ENCODE data around the gene PHLPP1.

Gene PHLPP1

DNA sequence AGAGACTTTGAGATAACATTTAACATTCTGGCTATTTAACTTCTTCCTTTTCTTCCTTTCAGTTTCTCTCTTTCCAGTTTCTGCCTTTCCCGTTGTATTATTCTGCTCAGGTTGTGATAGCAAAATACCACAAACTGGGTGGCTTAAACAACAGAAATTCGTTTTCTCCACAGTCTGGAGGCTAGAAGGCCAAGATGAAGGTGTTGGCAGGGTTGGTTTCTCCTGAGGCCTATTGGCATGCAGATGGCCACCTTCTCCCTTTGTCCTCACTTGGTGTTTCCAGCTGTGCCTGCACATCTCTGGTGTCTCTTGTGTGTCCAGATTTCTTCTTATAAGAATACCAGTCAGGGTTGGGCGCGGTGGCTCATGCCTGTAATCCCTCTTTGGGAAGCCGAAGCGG, 34.0 kb downstream of the PHLPP1 start:
- Mint-ChIP-seq H3K27me3 (no peaks in the 10 kb centered on the region), H3K36me3 (no peaks in the 10 kb centered on the region), H3K4me3 (no peak overlapping the region), H3K9me3 (no peaks in the 10 kb centered on the region), H3K27ac (no peak overlapping the region), H3K4me1 (peaks cover 25% of the 10 kb centered on the region)
- ATAC-seq, result no peak

DNA sequence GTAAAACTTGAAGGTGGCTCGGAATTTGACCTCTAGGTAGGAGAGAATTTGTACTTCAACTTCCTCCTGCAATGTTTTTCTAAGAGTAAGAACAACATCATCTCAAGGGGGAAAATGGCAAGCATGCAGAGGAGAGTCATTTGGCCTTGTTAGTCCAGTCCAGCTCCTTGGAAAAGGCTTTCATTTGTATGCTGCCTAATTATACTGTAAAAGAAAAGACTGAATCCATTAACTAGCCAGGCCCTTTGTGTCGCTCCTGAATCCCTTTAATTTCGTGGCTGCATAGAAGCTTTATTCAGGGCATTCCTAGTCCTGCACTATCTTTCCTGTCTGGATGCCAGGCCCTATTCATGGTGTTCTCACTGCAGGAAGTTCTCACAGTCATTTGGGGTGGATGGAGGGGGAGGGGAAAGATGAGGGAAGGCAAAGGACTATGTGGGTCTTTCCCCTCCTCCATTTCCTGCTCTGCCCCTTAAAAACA, 36.0 kb downstream of the PHLPP1 start:
- H3K27ac Mint-ChIP-seq, result no peak overlapping the region
- no peak for ATAC-seq
- H3K9me3 Mint-ChIP-seq, result no peaks in the 10 kb centered on the region
- H3K36me3 Mint-ChIP-seq, result peaks cover 6% of the 10 kb centered on the region
- H3K27me3 Mint-ChIP-seq, result no peaks in the 10 kb centered on the region
- H3K4me3 Mint-ChIP-seq, result no peak overlapping the region
- H3K4me1 Mint-ChIP-seq, result peaks cover 17% of the 10 kb centered on the region

GRCh38 chr18:62751977-62752376, 36.6 kb downstream of the PHLPP1 start:
- H3K9me3 Mint-ChIP-seq, result no peaks in the 10 kb centered on the region
- no peak for ATAC-seq
- no peak overlapping the region for H3K4me3 Mint-ChIP-seq
- peaks cover 20% of the 10 kb centered on the region for H3K4me1 Mint-ChIP-seq
- H3K36me3 Mint-ChIP-seq, result peaks cover 9% of the 10 kb centered on the region
- no peak overlapping the region for H3K27ac Mint-ChIP-seq
- H3K27me3 Mint-ChIP-seq, result no peaks in the 10 kb centered on the region

DNA sequence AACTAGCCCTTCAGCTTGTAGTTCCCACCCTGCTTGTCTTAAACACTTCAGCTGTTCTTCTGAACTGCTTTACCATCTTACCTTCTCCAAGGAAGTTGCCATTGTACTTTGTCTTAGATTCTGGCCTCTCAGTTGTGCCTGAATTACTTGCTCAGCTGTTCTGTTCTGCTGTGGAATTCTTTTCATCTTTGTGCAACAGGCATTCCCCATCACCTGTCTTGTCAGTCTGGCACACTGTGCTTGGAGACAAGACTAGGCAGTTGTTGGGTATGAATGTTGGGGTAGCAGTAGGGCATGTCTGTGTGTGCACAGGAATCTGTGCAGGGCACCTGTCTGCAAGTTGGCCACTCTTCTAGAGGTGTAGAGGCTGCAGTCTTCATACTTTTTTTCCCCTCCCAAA, 38.7 kb downstream of the PHLPP1 start:
- H3K36me3 Mint-ChIP-seq, result peaks cover 9% of the 10 kb centered on the region
- no peak overlapping the region for H3K4me3 Mint-ChIP-seq
- no peaks in the 10 kb centered on the region for H3K27me3 Mint-ChIP-seq
- H3K27ac Mint-ChIP-seq, result no peak overlapping the region
- peaks cover 24% of the 10 kb centered on the region for H3K4me1 Mint-ChIP-seq
- no peak for ATAC-seq
- no peaks in the 10 kb centered on the region for H3K9me3 Mint-ChIP-seq

- no peak for ATAC-seq
- no peak overlapping the region for H3K27ac Mint-ChIP-seq
- H3K4me3 Mint-ChIP-seq, result no peak overlapping the region
- H3K9me3 Mint-ChIP-seq, result no peaks in the 10 kb centered on the region
- H3K27me3 Mint-ChIP-seq, result no peaks in the 10 kb centered on the region
- H3K36me3 Mint-ChIP-seq, result peaks cover 14% of the 10 kb centered on the region
- peaks cover 22% of the 10 kb centered on the region for H3K4me1 Mint-ChIP-seq
Measured at GRCh38 chr18:62755454-62755853, 40.1 kb downstream of the PHLPP1 start.

DNA sequence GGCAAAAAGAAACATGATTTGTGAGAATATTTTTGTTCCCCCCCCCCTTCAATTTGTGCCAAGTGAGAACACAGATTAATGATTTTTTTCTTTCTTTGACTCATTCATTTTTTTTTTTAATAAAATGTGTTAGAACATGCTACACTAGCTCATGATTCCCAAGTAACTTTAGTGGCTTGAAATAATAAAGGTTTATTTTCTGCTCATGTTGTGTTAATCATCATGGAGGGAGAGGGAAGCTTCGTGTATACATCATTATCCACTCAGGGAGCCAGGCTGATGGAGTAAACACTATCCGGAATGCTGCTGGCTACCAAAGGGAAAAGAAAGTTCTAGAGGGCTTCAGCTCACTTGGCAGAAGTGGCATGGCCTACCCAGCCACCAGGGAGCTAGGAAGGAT, 40.6 kb downstream of the PHLPP1 start:
- Mint-ChIP-seq H3K9me3 (no peaks in the 10 kb centered on the region), H3K36me3 (peaks cover 15% of the 10 kb centered on the region), H3K4me3 (no peak overlapping the region), H3K27ac (no peak overlapping the region), H3K4me1 (peaks cover 19% of the 10 kb centered on the region), H3K27me3 (no peaks in the 10 kb centered on the region)
- no peak for ATAC-seq

GRCh38 chr18:62757399-62758010, 42.2 kb downstream of the PHLPP1 start:
- Mint-ChIP-seq H3K9me3 (no peaks in the 10 kb centered on the region), H3K27me3 (no peaks in the 10 kb centered on the region), H3K4me3 (no peak overlapping the region), H3K27ac (no peak overlapping the region), H3K36me3 (peaks cover 15% of the 10 kb centered on the region), H3K4me1 (peaks cover 14% of the 10 kb centered on the region)
- ATAC-seq, result no peak

DNA sequence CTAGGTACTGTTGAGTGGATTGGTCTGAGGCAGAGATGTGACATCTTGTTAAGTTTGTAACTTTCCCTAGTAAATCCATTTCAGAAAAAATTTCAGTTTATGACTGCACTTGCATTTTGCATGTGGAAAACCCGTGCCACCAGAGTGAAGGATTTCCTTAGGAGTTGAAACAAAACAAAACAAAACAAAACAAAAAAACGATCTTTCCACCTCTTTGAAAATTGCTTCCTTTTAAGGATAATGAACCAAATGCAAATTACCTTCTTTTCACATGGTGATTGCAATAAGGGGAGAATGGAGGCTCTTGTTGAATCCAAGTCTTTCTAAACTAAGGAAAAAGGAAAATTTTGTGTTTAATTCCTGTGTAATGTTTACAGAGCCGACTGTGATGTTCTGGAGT, 43.2 kb downstream of the PHLPP1 start:
- Mint-ChIP-seq H3K4me3 (no peak overlapping the region), H3K36me3 (peaks cover 15% of the 10 kb centered on the region), H3K4me1 (peaks cover 12% of the 10 kb centered on the region), H3K9me3 (no peaks in the 10 kb centered on the region), H3K27ac (no peak overlapping the region), H3K27me3 (no peaks in the 10 kb centered on the region)
- ATAC-seq, result no peak

DNA sequence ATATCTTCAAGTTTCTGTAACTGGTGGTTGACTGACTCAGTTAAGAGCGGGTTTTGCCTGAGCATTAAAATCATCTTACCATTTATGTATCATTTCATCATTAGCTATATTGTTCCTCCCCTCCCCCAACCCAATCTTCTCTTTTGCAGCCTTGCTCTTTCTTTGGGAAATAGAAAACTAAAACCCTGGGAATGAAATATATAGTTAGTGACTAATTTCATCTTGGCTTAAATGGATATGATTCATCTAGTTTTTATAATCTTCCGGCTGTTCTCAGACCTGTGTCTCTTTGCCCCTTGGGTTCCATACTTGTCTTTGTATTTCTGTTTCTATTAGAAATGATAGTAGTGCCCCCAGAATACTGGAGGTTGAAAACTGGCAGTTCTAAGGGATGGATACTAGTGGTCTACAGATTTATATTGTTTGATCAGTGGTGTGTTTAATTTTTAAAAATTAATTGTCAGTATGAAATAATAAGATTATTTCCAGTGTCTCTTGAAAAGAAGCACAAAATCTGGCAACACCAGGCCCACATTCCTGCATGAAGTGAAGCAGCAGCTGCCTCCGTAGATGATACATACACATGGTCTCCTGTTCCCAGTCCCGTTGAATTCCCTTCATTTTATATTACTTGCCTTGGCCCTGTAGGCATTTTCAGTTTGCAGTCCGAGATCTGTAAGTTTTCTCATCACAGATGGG, 44.5 kb downstream of the PHLPP1 start:
- H3K27ac Mint-ChIP-seq, result no peak overlapping the region
- H3K36me3 Mint-ChIP-seq, result peaks cover 15% of the 10 kb centered on the region
- peaks cover 12% of the 10 kb centered on the region for H3K4me1 Mint-ChIP-seq
- no peaks in the 10 kb centered on the region for H3K27me3 Mint-ChIP-seq
- H3K9me3 Mint-ChIP-seq, result no peaks in the 10 kb centered on the region
- H3K4me3 Mint-ChIP-seq, result no peak overlapping the region
- no peak for ATAC-seq

GRCh38 chr18:62760403-62760734, 45.0 kb downstream of the PHLPP1 start:
- Mint-ChIP-seq H3K27ac (no peak overlapping the region), H3K4me1 (peaks cover 12% of the 10 kb centered on the region), H3K4me3 (no peak overlapping the region), H3K9me3 (no peaks in the 10 kb centered on the region), H3K36me3 (peaks cover 15% of the 10 kb centered on the region), H3K27me3 (no peaks in the 10 kb centered on the region)
- no peak for ATAC-seq

DNA sequence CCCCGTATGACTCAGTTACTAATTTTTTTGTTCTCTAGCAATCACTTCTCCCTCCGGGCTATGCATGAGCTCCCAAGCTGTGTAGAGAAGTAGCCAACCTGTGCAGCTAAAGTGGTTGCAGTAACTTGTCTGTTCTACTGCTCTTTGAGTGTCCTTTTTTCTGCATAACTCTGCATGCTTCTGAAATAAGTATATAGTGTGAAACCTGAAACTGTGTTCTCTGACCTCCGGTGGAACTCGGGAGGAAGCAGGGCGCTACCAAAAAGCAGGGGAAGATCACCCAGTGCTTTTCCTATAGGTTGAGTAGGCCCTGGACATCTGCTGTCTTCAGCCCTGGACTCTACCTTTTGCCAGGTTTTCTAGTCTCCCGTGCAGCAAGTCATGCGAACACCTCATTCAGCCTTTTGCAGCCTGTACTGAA, 47.8 kb downstream of the PHLPP1 start:
- Mint-ChIP-seq H3K27me3 (no peaks in the 10 kb centered on the region), H3K27ac (no peak overlapping the region), H3K9me3 (no peaks in the 10 kb centered on the region), H3K36me3 (peaks cover 6% of the 10 kb centered on the region), H3K4me1 (peaks cover 12% of the 10 kb centered on the region), H3K4me3 (no peak overlapping the region)
- ATAC-seq, result no peak

DNA sequence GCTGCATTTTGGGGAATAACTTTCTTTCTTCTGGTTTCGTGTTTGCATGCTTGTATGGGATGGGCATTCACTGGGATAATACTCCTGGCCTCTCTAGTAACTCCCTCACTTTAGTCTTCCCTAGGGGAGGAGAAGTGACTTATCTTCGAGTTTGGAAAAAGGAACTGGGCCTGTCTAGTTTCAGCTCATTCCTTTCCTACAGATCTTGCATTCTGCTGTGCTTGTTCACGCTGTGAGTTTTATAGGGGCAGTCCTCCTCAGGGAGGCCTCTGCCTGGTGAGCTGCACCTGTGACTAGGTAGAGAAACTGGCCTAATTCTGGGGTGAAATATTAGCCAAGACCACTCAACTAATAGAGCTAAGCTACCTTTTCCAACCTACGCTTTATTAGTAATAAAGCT, 50.9 kb downstream of the PHLPP1 start:
- ATAC-seq, result no peak
- Mint-ChIP-seq H3K4me3 (no peak overlapping the region), H3K36me3 (no peaks in the 10 kb centered on the region), H3K9me3 (no peaks in the 10 kb centered on the region), H3K27me3 (no peaks in the 10 kb centered on the region), H3K4me1 (peaks cover 13% of the 10 kb centered on the region), H3K27ac (no peak overlapping the region)

GRCh38 chr18:62767321-62767720, 52.0 kb downstream of the PHLPP1 start:
- Mint-ChIP-seq H3K27me3 (no peaks in the 10 kb centered on the region), H3K4me1 (peaks cover 19% of the 10 kb centered on the region), H3K4me3 (no peak overlapping the region), H3K36me3 (no peaks in the 10 kb centered on the region), H3K27ac (no peak overlapping the region), H3K9me3 (no peaks in the 10 kb centered on the region)
- ATAC-seq, result no peak

DNA sequence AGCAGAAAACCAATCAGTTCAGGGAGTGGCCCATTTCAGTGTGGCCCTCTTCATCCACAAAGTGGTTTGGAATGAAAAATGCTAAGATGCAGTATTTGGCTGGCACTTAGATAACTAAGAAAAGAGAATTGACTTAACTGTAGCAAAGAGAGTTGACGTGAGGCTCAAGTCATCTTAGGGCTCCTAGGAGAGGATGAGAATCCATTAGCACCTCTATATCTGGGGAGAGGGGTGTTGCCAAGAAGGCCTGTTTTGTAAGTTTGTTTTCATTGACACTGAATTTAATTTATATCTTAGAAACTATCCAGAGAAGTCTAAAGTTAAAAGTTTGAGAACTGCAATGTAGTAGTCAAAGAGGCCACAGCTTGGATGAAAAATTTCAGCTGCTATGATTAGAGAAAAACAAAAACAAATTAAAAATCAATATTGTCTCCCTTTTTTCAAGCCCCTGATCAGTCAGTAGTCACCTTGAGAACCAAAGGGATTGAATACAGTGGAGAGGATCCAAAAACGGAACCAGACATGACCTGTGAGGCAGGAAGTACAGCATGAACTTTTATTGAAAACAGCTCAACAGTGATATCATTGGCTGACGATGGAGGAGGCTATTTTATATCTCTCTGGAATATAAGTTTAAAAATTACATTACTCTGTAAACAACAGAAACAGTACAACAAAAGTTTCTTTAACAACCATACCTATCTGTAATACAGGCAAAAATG, 52.7 kb downstream of the PHLPP1 start:
- H3K9me3 Mint-ChIP-seq, result no peaks in the 10 kb centered on the region
- no peaks in the 10 kb centered on the region for H3K36me3 Mint-ChIP-seq
- no peak overlapping the region for H3K27ac Mint-ChIP-seq
- no peaks in the 10 kb centered on the region for H3K27me3 Mint-ChIP-seq
- ATAC-seq, result no peak
- peaks cover 19% of the 10 kb centered on the region for H3K4me1 Mint-ChIP-seq
- H3K4me3 Mint-ChIP-seq, result no peak overlapping the region

- no peaks in the 10 kb centered on the region for H3K9me3 Mint-ChIP-seq
- no peak for ATAC-seq
- peaks cover 19% of the 10 kb centered on the region for H3K4me1 Mint-ChIP-seq
- H3K27me3 Mint-ChIP-seq, result no peaks in the 10 kb centered on the region
- no peak overlapping the region for H3K4me3 Mint-ChIP-seq
- H3K36me3 Mint-ChIP-seq, result no peaks in the 10 kb centered on the region
- no peak overlapping the region for H3K27ac Mint-ChIP-seq
Measured at GRCh38 chr18:62768558-62768943, 53.2 kb downstream of the PHLPP1 start.

- H3K4me1 Mint-ChIP-seq, result peaks cover 19% of the 10 kb centered on the region
- ATAC-seq, result no peak
- H3K9me3 Mint-ChIP-seq, result no peaks in the 10 kb centered on the region
- no peak overlapping the region for H3K4me3 Mint-ChIP-seq
- no peaks in the 10 kb centered on the region for H3K36me3 Mint-ChIP-seq
- no peaks in the 10 kb centered on the region for H3K27me3 Mint-ChIP-seq
- no peak overlapping the region for H3K27ac Mint-ChIP-seq
Measured at GRCh38 chr18:62769216-62769615, 53.9 kb downstream of the PHLPP1 start.
